ENCODE measurements around the gene KRTAP9-4.

KRTAP9-4 gene

GRCh38 chr17:41296846-41297245 lies 47.4 kb downstream of the KRTAP9-4 start:
- no peak overlapping the region for H3K4me2 ChIP-seq (ENCODE audit: low read depth, low read length, poor library complexity, severe bottlenecking)
- no peaks in the 10 kb centered on the region for H3K27me3 ChIP-seq (ENCODE audit: insufficient read depth, low read length, poor library complexity, severe bottlenecking)
- no peak overlapping the region for H3K4me3 ChIP-seq (ENCODE audit: low read length, poor library complexity, severe bottlenecking)
- TF ChIP-seq EZH2phosphoT487 (IDR thresholded peaks at IDR 0.05; ENCODE audit: borderline replicate concordance) (no peak), CTCF (conservative IDR thresholded peaks at IDR 0.05; ENCODE audit: low read length) (no peak)
- peaks cover 7% of the 10 kb centered on the region for H3K4me1 ChIP-seq (ENCODE audit: insufficient read depth, low read length, poor library complexity, severe bottlenecking)
- no peaks in the 10 kb centered on the region for H3K36me3 ChIP-seq (ENCODE audit: insufficient read depth, low read length)
- no peak overlapping the region for H2AFZ ChIP-seq (ENCODE audit: low read length)
- H3K9me3 ChIP-seq (ENCODE audit: insufficient read depth, low read depth, low read length) = no peaks in the 10 kb centered on the region
- H3K9me2 ChIP-seq (replicated peaks; ENCODE audit: low read depth, low read length) = no peaks in the 10 kb centered on the region
- H3F3A ChIP-seq (ENCODE audit: low read depth) = no peaks in the 10 kb centered on the region
- no peaks in the 10 kb centered on the region for H3K79me2 ChIP-seq (ENCODE audit: insufficient read depth, low read length)
- H4K20me1 ChIP-seq (ENCODE audit: insufficient read depth, low read length, poor library complexity, severe bottlenecking) = no peaks in the 10 kb centered on the region
- no peak overlapping the region for H3K9ac ChIP-seq (ENCODE audit: low read depth, low read length, poor library complexity, severe bottlenecking)

GRCh38 chr17:41298458-41299135 lies 49.1 kb downstream of the KRTAP9-4 start:
- Histone ChIP-seq H3K4me2 (ENCODE audit: low read depth, low read length, poor library complexity, severe bottlenecking) (no peak overlapping the region), H3K4me1 (ENCODE audit: insufficient read depth, low read length, poor library complexity, severe bottlenecking) (peaks cover 7% of the 10 kb centered on the region), H3K9me2 (replicated peaks; ENCODE audit: low read depth, low read length) (no peaks in the 10 kb centered on the region), H2AFZ (ENCODE audit: low read length) (no peak overlapping the region), H3K9me3 (ENCODE audit: insufficient read depth, low read depth, low read length) (no peaks in the 10 kb centered on the region), H3K9ac (ENCODE audit: low read depth, low read length, poor library complexity, severe bottlenecking) (no peak overlapping the region), H3F3A (ENCODE audit: low read depth) (no peaks in the 10 kb centered on the region), H4K20me1 (ENCODE audit: insufficient read depth, low read length, poor library complexity, severe bottlenecking) (no peaks in the 10 kb centered on the region), H3K79me2 (ENCODE audit: insufficient read depth, low read length) (no peaks in the 10 kb centered on the region), H3K36me3 (ENCODE audit: insufficient read depth, low read length) (no peaks in the 10 kb centered on the region), H3K4me3 (ENCODE audit: low read length, poor library complexity, severe bottlenecking) (no peak overlapping the region), H3K27me3 (ENCODE audit: insufficient read depth, low read length, poor library complexity, severe bottlenecking) (no peaks in the 10 kb centered on the region)
- TF ChIP-seq EZH2phosphoT487 (IDR thresholded peaks at IDR 0.05; ENCODE audit: borderline replicate concordance) = no peak
- no peak for TF ChIP-seq CTCF (conservative IDR thresholded peaks at IDR 0.05; ENCODE audit: low read length)
